Right lobe of liver (tissue), 4 donors: ENCODE results near the gene MCL1.

Source experiments
- POLR2A ChIP-seq: fragments of 450-650 bp; IDR thresholded peaks from one replicate; pipeline ENCODE4 v1.6.1; 2017; ENCODE audit warnings: antibody characterized with exemption, mild to moderate bottlenecking
- TF ChIP-seq, protein P1 (sequence below), 4 donors: fragments of 200-600 bp in 3 of 4; fragments of 450-650 bp in 1 of 4; IDR thresholded peaks; one replicate each; pipeline versions ENCODE4 v1.5.1 to v1.8.0; 2016 to 2022; ENCODE audit warnings: antibody characterized with exemption in 4 of 4, mild to moderate bottlenecking in 2 of 4
- donor health status: DM: no; HTN: no; CAD: no.
- donor health status: DM: no; HTN: no; CAD: no.
- donor health status: DM: no; HTN: yes; CAD: no.

GRCh38 chr1:150551051-150551783, 28.2 kb downstream of the MCL1 start:
- TF ChIP-seq, protein P1, sequence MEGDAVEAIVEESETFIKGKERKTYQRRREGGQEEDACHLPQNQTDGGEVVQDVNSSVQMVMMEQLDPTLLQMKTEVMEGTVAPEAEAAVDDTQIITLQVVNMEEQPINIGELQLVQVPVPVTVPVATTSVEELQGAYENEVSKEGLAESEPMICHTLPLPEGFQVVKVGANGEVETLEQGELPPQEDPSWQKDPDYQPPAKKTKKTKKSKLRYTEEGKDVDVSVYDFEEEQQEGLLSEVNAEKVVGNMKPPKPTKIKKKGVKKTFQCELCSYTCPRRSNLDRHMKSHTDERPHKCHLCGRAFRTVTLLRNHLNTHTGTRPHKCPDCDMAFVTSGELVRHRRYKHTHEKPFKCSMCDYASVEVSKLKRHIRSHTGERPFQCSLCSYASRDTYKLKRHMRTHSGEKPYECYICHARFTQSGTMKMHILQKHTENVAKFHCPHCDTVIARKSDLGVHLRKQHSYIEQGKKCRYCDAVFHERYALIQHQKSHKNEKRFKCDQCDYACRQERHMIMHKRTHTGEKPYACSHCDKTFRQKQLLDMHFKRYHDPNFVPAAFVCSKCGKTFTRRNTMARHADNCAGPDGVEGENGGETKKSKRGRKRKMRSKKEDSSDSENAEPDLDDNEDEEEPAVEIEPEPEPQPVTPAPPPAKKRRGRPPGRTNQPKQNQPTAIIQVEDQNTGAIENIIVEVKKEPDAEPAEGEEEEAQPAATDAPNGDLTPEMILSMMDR (IDR thresholded peaks at IDR 0.05): no peak
- TF ChIP-seq POLR2A: no peak
